Left forelimb (tissue), 1 donor: ENCODE measurements around the gene KRT16.
"Not testable (repeated sequence)": the region's sequence is repeated elsewhere in the genome, so short reads cannot be mapped to it uniquely, and the experiment has no call there.

Experiments used
- DNase-seq: peaks from one replicate; pipeline ENCODE4 v3.0.0-alpha.2; 2018; ENCODE audit warnings: low spot score

The KRT16 gene

DNA sequence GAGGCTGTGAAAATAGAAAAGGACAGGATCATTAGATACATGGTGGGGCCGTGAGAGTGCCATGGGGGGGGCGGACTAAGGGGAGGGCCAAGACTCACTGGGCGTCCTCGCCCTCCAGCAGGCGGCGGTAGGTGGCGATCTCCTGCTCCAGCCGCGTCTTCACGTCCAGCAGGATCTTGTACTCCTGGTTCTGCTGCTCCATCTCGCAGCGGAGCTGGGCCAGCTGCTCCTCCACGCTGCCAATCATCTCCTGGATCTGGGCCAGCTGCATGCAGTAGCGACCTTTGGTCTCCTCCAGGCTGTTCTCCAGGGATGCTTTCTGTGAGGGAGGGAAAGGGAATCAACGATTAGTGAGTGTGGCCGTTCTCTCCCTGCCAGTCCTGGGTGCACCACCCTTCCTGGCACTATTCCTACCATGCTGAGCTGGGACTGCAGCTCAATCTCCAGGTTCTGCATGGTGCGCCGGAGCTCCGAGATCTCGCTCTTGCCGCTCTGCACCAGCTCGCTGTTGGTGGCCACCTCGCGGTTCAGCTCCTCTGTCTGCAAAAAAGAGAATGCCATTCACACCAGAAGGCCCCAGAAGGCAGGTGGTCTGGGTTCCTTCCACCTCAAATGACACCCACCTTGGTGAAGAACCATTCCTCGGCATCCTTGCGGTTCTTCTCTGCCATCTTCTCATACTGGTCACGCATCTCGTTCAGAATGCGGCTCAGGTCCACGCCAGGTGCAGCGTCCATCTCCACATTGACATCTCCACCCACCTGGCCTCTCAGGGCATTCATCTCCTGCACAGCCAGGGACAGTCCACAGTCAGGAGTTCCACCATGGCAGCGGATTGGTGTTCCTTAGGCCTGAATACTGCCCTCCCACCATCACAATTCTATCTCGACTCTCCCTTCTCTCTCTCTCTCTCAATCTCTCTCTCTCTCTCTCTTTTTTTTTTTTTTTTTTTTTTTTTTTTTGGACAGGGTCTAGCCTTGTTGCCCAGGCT, 29.1 kb downstream of the KRT16 start:
- no peak for DNase-seq

DNA sequence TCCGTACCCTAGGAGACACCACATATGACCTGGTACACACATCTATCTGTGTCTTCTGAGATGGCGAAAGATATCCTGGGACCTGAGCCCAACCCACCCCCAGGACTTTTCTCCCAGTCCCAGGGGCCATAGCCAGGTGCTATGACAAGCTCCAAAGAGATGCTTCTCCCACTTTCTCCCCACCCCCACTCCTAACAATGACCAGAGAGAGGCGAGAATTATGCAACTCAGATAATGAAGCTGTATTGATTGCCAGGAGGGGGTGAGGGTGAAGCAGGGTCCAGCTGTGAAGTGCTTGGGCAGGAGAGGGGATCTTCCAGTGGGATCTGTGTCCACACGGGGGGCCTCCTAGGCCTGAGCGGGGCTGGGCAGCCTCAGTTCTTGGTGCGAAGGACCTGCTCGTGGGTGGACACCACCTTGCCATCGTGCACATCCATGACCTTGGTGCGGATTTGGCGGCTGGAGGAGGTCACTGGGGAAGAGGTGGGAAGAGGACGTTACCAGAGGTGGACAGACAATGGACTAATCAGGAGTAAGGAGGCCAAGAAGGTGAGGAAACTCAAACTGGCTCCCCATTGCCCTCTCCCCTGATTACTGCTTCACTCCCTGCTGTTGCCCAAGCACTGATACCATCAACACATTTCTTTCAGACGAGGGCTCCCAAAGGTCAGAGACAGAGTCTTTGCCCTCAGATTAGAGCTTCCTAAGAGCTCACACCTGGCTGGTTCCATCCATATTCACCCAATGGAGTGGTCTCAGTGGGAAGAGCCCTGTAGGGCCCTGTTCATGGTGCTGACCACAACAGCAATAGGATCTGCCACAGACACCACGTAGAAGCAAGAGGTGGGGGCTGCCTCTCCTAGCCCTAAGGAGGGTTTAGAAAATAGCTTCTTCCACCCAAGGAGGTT, 30.3 kb downstream of the KRT16 start:
- not testable (repeated sequence) for DNase-seq

DNA sequence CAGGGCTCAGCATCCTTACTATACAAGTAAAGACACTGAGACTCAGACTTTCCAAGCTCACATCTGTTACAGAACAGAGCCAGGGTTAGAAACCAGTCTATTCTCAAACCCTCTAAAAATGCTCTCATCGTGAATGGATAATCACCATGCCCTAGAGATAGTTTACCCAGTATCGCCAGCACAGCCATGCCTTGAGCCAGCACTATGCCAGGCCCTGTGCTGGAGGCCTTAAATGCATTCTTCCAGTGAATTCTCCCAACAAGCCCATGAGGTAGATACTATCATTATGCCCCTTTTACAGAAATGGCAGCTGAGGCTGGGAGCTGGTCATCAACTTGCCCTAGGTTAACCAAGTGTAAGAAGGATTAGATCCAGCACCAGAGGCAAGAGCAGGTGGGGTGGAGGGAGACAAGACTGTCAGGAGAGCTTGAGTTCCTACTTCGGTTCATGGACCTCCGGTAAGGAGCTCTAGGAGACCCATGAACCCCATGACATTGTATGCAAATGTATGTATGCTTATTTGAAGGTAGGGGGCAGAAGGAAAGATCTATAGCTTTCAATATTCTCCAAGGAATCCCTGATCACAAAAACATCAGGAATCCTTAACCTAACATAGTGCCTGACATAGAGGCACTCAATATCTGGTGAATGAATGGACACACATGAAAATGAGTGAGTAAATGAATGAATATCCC, 31.1 kb downstream of the KRT16 start:
- DNase-seq: no peak

DNA sequence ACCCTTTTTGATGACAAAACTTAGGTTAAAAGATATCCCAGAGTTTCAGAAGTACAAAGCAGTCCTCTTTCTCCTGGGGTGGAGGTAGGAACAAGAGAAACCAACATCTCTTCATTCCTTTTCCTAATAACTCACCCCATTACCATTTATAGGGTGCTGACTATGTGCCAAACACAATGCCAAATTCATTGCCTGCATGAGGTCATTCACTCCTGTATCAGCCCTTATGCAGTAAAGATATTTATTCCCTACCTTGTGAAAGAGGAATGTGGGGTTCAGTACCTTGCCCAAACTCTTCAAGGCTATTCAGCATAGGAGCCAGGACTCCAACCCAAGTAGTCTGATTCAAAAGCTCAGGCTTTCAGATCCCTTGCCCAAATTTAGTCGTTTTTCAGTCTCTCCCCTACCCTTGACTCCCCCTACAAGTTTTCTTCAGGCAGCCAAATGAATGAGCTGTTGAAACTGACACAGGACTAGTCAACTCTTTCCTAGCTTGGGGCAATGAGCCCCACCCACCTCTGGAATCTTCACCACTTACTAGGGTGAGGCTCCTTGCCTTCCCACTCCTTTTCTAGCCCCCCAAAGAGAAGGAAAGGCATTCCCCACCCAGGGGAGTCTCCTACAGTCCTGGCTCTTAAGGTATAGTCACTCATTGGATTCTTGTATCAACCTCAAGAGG, 31.7 kb downstream of the KRT16 start:
- DNase-seq: no peak

DNA sequence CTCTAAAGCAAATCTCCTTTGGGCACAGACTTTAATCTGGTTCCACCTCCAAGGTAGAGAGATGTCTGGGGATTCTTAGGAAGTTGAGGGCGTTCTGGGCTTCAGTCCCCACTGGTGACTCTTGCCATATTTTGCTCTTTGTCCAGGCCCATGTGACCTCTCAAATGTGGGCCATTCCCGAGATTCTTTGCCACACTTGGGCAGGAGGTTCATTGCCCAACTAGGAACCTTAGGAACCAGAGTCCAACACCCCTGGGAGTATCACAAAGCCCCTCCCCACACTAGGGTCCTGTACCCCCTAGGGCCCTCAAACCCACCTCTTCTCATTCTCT, 32.4 kb downstream of the KRT16 start:
- DNase-seq: no peak

DNA sequence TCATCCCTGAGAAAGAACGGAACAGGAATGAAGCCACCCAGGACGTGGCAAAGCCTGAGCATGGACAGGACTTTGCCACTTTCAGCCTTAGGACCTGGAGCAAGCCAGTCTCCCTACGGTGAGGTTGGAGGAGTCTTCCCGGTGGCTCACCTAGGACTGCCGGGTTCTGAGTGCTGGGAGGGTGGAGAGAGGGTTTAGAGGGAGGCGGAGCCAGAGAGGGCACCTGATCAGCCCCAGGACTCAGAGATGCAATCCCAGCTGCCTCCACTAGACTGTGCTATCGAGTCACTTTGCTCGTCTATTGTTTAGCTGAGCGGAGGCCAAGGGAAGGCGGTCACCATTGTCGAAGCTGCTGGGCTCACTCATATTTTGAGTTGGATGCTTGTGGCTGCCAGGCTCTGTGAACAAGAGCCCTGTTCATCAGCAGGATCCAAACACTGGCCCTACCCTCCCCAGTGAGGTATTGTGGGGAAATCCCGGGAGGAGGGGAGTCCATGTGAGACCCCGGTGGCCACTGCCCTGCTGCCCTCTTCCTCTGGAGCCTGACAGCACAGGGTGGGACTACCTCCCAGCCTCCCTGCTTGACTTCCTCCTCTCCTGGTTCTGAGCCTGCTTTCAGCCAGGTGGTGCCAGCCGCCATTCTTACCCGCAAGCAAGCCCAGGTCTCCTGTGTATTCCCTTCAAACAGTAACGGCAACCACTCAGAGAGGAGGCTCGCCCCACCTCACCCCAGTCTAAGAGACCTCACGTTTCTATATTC, 32.9 kb downstream of the KRT16 start:
- DNase-seq: peak; percentile 79

DNA sequence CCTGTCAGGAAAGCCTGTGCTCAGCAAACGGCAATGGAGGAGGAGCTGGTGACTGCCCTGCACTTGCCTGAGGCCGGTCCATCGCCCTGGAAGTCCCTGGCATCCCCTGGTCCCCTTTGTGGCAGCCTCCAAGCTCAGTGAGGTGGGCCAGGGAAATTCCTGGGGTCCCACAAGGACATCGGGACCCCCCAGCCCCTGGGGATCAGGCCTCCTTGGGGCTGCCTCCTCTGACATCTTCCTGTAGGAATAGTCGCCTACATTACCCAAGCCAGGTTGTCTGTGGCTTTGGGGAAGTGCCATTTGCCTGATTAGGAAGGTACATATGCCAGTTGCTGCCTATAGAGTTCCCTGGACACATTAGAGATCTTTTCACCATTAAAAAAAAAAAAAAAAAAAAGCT, 33.6 kb downstream of the KRT16 start:
- DNase-seq: no peak

DNA sequence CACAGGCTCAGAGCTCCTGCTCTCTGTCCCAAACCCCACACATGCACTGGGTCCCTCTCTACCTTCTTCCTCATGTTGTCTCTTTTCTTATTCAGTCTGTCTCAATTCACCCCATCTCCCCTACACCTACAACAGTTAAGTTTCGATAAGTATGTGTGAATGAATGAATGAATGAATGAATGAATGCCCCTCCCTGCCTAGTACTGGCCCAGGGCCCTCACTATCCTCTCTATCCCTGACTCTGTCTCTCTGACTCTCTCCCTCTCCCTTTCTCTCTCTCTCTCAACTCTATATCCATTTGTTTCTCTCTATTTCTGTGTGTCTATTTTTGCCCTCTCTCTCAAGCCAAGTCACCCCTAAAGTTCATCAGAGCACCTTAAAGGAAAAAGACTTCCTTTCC, 34.0 kb downstream of the KRT16 start:
- DNase-seq: no peak

DNA sequence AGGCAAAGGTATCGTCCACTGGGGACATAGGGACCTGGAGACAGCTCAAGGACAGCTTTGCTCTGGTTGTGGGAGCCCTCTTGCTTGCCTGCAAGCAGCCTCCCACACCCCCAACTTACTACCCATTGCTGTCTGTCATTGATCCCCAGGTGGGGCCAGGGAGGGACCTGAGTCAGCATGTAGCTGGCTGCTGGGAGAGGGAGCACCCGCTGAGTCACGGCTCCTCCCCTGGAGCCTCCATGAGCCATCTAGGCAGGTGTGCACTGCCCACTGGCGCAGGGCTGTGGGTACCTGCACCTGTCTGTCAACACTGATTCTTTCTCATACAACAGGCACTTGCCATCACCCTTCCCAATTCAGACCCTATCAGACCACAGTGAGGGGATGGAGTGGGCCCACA, 35.8 kb downstream of the KRT16 start:
- not testable (repeated sequence) for DNase-seq

DNA sequence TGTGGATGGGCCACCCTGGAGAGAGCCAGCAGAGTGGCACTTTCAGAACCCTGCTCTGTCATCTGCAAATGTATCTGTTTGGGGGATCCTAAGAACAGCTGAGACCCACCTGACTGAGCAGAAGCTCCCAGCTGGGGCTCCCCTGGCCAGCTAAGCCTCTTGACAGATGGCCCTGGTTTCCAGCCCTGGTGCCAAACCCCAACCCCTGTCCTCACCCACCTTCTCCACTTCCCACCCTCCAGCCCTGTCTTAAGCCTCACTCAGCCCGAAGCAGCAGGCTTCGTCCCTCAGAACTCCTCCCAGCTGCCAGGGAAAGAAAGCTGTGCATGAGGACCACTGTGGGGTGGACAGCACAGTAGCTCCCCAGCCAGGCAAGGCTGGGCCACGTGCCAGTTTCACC, 37.2 kb downstream of the KRT16 start:
- no peak for DNase-seq

DNA sequence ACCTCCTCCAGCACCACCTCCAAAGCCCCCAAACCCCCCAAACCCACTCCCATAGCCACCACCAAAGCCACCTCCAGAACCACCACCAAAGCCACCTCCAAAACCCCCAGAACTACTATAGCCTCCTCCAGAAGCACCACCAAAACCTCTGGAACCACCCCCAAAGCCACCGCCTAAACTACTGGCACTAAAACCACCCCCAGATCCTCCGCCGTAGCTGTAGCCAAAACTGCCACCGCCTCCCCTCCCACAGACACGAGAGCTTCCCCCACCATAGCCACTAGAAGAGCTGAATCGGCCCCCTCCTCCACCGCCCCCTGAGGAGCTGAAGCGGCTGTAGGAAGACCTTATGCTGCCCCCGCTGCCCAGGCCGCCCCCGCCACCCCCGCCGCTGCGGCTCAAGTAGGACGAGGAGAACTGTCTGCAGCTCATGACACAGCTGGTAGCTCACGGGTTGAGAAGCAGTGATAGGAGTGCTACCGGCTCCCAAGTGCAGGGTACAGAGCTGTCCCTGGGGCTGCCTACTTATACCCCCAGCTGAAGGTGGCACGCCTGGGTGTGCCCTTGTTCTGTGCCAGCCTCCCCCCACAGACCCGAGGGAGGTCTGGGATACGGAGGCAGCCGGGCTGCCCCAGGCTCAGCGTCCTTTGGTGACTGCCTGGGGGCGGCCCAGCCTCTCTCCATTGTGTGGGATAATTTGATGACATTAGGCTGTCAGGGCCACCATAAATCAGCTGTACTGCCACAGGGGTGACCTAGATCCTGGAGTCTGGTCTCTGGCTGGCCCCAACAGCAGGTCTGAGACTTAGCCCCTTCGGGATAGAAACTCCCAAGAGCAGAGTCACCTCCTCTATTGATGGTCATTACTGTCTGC, 40.8 kb downstream of the KRT16 start, which contains the start of gene KRT9:
KRT9 (minus strand) TSS at position 499 of the 874 bp plus-strand sequence; CDS start at position 432, 67 bp downstream.
- DNase-seq: no peak

DNA sequence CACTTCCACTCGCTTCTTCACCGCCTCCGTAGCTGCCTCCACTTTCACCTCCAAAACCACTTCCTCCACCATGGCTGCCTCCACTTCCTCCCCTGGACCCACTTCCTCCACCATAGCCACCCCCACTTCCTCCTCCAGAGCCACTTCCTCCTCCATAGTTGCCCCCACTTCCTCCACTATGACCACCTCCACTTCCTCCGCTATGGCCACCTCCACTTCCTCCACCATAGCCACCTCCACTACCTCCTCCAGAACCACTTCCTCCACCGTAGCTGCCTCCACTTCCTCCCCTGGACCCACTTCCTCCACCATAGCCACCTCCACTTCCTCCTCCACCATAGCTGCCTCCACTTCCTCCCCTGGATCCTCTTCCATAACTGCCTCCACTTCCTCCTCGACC, 45.2 kb downstream of the KRT16 start:
- no peak for DNase-seq

DNA sequence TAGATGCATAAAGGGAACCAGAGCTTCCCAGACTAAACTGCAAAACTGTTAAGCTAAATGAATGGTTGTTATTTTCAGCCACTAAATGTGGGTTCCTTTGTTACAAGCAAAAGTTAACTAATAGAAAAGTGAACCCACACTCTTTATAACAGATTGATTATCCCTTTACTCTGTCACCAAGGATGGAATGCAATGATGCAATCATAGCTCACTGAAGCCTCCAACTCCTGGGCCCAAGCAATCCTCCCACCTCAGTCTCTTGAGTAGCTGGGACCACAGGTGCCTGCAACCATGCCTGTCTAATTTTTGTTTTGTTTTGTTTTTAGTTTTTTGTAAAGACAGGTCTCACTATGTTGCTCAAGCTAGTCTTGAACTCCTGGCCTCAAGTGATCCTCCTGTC, 47.2 kb downstream of the KRT16 start:
- DNase-seq: no peak

DNA sequence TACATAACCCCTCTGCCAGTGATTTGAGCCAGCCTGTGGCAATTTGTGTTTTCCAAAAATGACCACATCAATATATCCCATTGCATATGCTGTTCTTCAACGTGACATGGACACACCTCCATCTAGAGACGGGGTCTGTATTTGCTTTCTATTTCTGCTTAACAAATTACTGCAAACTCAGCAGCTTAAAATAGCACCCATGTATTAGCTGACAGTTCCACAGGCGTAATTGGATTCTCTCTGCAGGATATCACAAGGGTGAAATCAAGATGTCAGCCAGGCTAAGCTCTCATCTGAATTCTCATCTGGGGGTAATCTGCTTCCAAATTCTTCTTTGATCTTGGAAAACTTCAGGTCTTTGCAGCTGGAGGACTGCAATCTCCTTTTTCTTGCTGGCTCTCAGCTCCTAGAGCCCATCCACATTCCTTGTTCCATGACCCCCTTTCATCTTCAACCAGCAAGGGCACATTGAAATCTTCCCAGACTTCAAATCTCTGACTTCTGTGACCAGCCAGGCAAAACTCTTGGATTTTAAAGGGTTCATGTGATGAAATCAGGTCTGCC, 48.9 kb downstream of the KRT16 start:
- no peak for DNase-seq

DNA sequence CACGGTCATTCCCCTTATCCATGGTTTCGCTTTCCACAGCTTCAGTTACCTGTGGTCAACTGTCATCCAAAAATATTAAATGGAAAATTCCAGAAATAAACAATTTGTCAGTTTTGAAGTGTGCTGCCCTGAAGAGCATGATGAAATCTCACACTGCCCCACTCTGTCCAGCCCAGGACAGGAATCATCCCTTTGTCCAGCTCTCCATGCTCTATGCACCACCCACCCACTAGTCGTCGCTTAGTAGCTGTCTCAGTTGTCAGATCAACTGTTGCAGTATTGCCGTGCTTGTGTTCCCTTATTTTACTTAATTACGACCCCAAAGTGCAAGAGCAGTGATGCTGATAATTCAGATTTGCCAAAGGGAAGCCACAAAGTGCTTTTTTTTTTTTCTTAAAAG, 51.0 kb downstream of the KRT16 start:
- DNase-seq: no peak
